MM.1S (cell line): ENCODE results near the gene AARS2.

ENCODE experiments used
- EZH2 ChIP-seq: fragments of 300-600 bp; sonication (generic); optimal IDR thresholded peaks from 2 replicates; pipeline ENCODE3; 2017; ENCODE audit warnings: low read depth, mild to moderate bottlenecking, antibody characterized with exemption, low read length, mixed read lengths
- EZH2phosphoT487 ChIP-seq: fragments of 300-600 bp; sonication (generic); IDR thresholded peaks from 2 replicates; pipeline ENCODE4 v1.6.1; 2018; ENCODE audit warnings: antibody characterized with exemption, low read length
- TF ChIP-seq, protein P1 (sequence below): fragments of 300-600 bp; sonication (generic); IDR thresholded peaks from 2 replicates; pipeline ENCODE4 v1.5.1; 2016; ENCODE audit warnings: antibody characterized with exemption, low read length, mixed read lengths

DNA sequence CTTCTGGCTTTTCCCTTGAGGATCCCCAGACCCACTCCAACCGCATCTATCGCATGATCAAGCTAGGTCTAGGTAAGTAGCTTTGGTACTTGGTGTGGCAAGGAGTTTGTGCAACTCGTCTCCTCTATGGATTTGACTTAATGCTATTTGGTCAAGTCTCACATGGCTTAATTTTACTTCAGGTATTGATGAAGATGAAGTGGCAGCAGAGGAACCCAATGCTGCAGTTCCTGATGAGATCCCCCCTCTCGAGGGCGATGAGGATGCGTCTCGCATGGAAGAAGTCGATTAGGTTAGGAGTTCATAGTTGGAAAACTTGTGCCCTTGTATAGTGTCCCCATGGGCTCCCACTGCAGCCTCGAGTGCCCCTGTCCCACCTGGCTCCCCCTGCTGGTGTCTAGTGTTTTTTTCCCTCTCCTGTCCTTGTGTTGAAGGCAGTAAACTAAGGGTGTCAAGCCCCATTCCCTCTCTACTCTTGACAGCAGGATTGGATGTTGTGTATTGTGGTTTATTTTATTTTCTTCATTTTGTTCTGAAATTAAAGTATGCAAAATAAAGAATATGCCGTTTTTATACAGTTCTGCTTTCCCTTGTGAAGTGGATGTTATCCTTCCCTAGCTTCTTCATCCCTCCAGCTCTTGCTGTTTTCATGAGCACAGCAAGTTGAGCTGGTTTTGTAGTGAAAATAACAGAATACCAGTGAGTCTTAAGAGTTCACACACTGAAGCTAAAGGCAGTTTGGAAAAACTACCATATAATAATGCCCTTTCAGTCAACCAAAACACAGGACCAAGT lies 59.6 kb downstream of the AARS2 start:
- TF ChIP-seq, protein P1, sequence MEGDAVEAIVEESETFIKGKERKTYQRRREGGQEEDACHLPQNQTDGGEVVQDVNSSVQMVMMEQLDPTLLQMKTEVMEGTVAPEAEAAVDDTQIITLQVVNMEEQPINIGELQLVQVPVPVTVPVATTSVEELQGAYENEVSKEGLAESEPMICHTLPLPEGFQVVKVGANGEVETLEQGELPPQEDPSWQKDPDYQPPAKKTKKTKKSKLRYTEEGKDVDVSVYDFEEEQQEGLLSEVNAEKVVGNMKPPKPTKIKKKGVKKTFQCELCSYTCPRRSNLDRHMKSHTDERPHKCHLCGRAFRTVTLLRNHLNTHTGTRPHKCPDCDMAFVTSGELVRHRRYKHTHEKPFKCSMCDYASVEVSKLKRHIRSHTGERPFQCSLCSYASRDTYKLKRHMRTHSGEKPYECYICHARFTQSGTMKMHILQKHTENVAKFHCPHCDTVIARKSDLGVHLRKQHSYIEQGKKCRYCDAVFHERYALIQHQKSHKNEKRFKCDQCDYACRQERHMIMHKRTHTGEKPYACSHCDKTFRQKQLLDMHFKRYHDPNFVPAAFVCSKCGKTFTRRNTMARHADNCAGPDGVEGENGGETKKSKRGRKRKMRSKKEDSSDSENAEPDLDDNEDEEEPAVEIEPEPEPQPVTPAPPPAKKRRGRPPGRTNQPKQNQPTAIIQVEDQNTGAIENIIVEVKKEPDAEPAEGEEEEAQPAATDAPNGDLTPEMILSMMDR, result peak; percentile 49
- TF ChIP-seq EZH2 (no peak), EZH2phosphoT487 (no peak)
